Activated T-cell treated with anti-CD3 and anti-CD28 coated beads for 48 hours (primary cell): Measurements from ENCODE around the gene POLR3A.
A peak's percentile ranks its signal among the peaks of the same experiment; 100 is the strongest.

ENCODE experiments used
- DNase-seq: peaks from one replicate; pipeline ENCODE4 v3.0.0-alpha.2; 2020; ENCODE audit warnings: low read depth

The POLR3A gene

DNA sequence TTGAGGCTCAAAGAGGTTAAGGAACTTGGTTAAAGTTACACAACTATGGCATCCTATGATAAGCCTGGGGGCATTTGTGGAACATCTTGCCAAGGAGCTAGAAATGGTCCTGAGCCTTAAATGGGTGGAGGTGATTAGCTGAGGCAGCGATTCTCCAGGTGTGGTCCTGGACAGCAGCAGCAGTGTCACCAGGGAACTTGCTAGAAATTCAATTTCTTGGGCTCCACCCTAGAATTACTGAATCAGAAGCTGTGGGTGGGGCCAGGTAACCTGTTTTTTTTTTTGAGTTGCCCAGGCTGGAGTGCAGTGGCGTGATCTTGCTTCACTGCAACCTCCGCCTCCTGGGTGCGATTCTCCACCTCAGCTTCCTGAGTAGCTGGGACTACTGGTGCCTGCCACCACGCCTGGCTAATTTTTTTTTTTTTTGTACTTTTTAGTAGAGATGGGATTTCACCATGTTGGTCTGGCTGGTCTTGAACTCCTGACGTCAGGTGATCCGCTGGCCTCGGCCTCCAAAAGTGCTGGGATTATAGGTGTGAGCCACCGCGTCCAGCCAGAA is 17.5 kb upstream of the POLR3A start:
- no peak for DNase-seq

GRCh38 chr10:78045856-78046255 is 16.5 kb upstream of the POLR3A start:
- no peak for DNase-seq

GRCh38 chr10:78045237-78045636 is 15.9 kb upstream of the POLR3A start:
- no peak for DNase-seq

DNA sequence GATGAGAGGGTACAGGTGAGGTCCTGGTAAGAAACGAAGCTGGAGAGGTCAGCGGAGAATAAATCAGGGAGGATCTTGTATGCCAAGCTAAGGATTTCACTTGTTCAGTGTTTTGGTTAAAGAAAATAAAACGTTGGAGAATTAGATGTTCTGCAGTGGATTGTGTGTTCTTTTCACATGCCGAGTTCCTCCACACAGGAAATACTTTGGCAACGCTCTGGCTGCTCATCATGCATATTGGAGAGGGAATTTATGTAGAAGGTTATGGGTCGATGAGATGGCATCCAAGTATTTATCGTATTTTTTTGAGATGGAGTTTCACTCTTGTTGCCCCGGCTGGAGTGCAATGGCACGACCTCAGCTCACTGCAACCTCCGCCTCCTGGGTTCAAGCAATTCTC is 15.4 kb upstream of the POLR3A start:
- DNase-seq, result no peak

GRCh38 chr10:78044179-78044578 is 14.9 kb upstream of the POLR3A start:
- DNase-seq, result no peak

DNA sequence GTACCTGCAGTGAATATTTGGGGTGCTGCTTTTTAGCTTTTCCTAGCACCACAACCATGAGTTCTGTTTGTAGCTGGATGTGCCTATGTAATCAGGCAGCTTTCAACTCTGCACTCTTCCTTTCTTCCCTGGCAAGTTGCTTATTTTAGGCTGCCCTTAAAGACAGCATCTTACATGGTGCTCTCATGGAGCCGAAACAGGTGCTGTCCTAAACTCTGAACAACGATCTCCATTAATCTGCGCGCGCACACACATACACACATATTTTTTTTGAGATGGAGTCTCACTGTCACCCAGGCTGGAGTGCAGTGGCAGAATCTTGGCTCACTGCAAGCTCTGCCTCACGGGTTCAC is 13.4 kb upstream of the POLR3A start:
- no peak for DNase-seq

DNA sequence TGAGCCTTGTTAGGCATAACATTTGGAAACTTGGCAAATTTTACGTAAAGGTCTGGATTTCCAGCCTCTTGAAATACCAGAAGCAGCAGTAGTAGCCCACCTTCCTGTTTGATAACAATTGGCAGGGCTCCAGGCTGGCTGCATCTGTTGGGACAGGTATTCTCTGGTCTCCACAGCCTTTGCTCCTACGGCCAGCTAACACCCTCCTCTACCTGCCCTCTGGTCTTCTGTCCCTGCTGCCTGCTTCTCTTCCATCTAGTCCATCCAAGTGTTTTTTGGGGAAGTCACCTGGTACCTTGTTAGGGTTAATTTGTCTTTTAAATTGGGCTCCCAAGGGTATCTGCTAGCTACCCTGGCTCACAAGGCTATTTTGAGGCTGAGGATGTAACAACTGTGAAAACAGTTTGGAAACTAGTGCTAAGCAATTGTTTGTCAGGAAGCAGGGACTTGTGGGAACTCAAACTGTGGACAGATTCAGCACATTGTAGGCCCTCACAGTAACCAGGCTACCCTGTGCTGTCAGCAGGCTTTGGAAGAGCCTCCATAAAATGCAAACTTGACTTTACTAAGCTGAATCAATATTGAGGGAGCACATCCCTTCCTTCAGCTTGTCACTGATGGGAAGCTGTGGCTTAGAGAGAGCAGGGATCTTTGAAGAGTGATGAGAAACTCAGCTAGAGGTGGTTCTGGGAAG is 12.9 kb upstream of the POLR3A start:
- DNase-seq, result no peak

- DNase-seq, result no peak
Observed at GRCh38 chr10:78041170-78042057, 12.1 kb upstream of the POLR3A start.

DNA sequence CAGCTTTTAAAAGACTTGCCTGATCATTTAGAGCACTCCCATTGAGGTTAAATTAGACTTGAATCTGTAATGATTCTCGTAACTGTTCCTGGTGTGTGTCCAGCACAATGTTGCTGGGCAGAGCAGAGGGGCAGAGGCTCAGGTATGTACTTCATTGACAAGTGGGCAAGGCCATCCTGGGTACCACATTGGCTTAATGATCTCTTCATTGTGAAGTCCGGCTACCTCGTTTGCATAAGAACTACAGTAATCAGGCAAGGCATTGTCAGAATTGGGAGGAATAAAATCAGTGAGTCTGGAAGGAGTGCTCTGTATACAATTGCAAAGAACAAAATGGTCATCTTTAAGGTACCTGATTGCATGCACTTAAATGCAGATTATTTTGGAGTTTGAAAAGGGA is 10.4 kb upstream of the POLR3A start:
- no peak for DNase-seq

GRCh38 chr10:78038791-78039547 is 9.7 kb upstream of the POLR3A start:
- no peak for DNase-seq

DNA sequence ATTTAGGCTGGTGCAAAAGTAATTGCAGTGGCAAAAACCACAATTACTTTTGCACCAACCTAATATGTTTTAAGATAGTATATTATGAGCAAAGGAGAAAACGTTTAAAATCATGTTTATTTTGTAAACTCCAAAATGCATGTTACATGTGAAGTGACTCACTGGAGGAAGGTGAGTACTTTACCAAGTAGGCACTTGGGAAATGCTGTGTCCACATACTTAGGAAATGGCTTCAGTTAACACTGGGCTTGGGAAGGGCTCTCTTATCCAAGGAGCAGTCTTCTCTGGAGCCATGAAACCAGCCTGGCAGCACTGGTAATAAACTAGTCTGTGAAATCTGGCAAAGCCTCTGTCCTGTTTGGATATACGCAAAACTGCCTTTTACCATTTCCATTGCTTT is 8.8 kb upstream of the POLR3A start:
- no peak for DNase-seq

- no peak for DNase-seq
Observed at GRCh38 chr10:78035933-78036583, 6.7 kb upstream of the POLR3A start.

GRCh38 chr10:78035437-78035836 is 6.1 kb upstream of the POLR3A start:
- DNase-seq, result no peak

- DNase-seq, result no peak
Observed at GRCh38 chr10:78035025-78035424, 5.7 kb upstream of the POLR3A start.

- peak; percentile 92 for DNase-seq
Observed at GRCh38 chr10:78033637-78034470, 4.5 kb upstream of the POLR3A start, which contains the start of gene RPS24. Gene RPS24, plus strand, starts transcription at chr10:78033863. Its CDS starts 39 bp downstream, at chr10:78033902.

DNA sequence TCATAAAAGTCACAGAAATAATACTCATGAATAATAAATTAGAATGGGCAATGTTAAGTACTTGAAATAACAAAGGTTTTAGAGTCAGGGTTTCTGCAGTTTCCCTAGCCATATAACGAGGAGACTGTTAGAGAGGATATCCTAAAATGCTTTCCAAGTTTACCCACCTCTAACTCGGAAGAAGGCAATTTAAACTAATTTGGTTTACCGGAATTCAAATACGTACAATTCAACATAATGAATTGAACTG is 4.0 kb upstream of the POLR3A start:
- no peak for DNase-seq

GRCh38 chr10:78028438-78029268 is 662 bp downstream of the POLR3A start:
- DNase-seq, result no peak

DNA sequence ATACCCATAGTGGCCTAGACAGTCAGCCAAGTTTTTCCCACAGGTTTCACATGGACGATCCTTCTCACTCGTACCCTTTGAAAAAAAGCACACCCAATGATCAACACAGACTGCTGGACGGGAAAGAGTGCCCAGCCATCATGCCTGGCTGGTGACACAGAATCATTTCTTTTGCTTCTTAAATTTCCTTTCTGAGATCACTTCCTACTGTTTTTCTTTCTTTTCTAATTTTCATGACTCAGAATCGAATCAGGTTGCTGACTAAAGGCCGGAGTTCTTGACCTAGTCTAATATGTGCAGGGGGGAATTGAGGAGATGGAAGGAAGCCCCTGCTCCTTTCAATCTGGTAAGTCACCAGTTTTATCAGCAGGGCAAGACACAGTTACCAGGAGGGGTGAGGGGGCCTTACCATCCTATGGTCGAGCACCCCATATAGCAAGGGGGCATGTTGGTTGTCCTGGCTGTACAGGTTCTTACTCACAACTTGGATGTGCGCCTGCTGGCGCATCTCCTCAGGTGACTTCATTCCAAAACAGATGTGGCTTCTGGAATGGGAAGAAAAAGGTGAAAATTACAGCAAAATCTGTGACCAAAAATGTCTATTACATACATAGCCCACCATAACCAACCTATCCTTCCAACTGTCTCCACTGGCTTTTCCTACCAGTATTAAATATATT is 3.5 kb downstream of the POLR3A start:
- no peak for DNase-seq

- DNase-seq, result no peak
Observed at GRCh38 chr10:78023741-78024140, 5.6 kb downstream of the POLR3A start.

DNA sequence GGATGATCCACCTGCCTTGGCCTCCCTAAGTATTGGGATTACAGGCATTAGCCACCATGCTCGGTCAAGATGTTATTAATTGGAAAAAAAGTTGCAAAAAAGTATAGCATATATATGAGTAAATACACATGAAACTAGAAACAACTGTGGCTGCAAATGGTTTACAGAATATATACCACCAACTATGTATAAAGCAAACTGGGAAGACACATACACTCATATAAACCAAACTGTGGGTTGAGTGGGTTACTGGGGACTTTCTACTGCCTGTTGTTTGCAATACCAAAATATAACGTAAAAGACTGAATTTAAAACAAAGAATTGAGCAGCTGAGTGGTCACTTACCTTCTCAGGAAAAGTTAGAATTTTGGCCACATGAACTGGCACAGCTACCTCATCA is 8.1 kb downstream of the POLR3A start:
- no peak for DNase-seq
